Urothelium cell line (cell line): ENCODE results near the gene ELMO2.
"Not testable (repeated sequence)": the region's sequence is repeated elsewhere in the genome, so short reads cannot be mapped to it uniquely, and the experiment has no call there.

Source experiments
- DNase-seq: peaks from one replicate; pipeline ENCODE4 v3.0.0; 2011; ENCODE audit warnings: low spot score, mixed read lengths
- FAIRE-seq: peaks from 2 replicates; lab custom pipeline; 2011; peaks lifted over from hg19 to GRCh38; lab: Jason Lieb, UNC

The ELMO2 gene

GRCh38 chr20:46406986-46407670 is 713 bp upstream of the ELMO2 start:
- no peak for FAIRE-seq
- peak; percentile 49 for DNase-seq

- DNase-seq (no peak), FAIRE-seq (no peak)
These were observed 4.0 kb downstream of the ELMO2 start for GRCh38 chr20:46402331-46402811.

- FAIRE-seq (no peak), DNase-seq (no peak)
These were observed 4.9 kb downstream of the ELMO2 start for GRCh38 chr20:46401478-46401860.

- no peak for DNase-seq
- FAIRE-seq, result no peak
These were observed 5.5 kb downstream of the ELMO2 start for GRCh38 chr20:46400828-46401477.

- FAIRE-seq (no peak), DNase-seq (no peak)
These were observed 6.2 kb downstream of the ELMO2 start for GRCh38 chr20:46400253-46400652.

GRCh38 chr20:46399401-46399800 is 7.0 kb downstream of the ELMO2 start:
- DNase-seq, result no peak
- FAIRE-seq, result no peak

GRCh38 chr20:46398963-46399362 is 7.5 kb downstream of the ELMO2 start:
- DNase-seq (no peak), FAIRE-seq (no peak)

GRCh38 chr20:46396052-46396740 is 10.2 kb downstream of the ELMO2 start:
- DNase-seq, result no peak
- FAIRE-seq, result no peak

GRCh38 chr20:46394872-46395760 is 11.3 kb downstream of the ELMO2 start:
- no peak for FAIRE-seq
- DNase-seq, result no peak

GRCh38 chr20:46393967-46394366 is 12.4 kb downstream of the ELMO2 start:
- DNase-seq (no peak), FAIRE-seq (no peak)

- FAIRE-seq, result no peak
- no peak for DNase-seq
These were observed 17.5 kb downstream of the ELMO2 start for GRCh38 chr20:46388937-46389336.

GRCh38 chr20:46388201-46388836 is 18.1 kb downstream of the ELMO2 start:
- FAIRE-seq (peak; percentile 23), DNase-seq (no peak)

- peak; percentile 74 for FAIRE-seq
These were observed 19.4 kb downstream of the ELMO2 start for GRCh38 chr20:46387054-46387453.

GRCh38 chr20:46378412-46379009 is 27.9 kb downstream of the ELMO2 start:
- FAIRE-seq (no peak), DNase-seq (no peak)

More at GRCh38 chr20:46387054-46387453, 19.4 kb downstream of the ELMO2 start:
- not testable (repeated sequence) for DNase-seq

GRCh38 chr20:46377518-46377917 is 28.9 kb downstream of the ELMO2 start:
- FAIRE-seq, result no peak

GRCh38 chr20:46376196-46376785 is 30.1 kb downstream of the ELMO2 start:
- DNase-seq (no peak), FAIRE-seq (no peak)

More at GRCh38 chr20:46377518-46377917, 28.9 kb downstream of the ELMO2 start:
- no peak for DNase-seq

GRCh38 chr20:46375771-46376170 is 30.6 kb downstream of the ELMO2 start:
- FAIRE-seq (peak; percentile 5), DNase-seq (no peak)

- DNase-seq, result no peak
- FAIRE-seq, result no peak
These were observed 32.0 kb downstream of the ELMO2 start for GRCh38 chr20:46374383-46374782.

- no peak for FAIRE-seq
These were observed 34.8 kb downstream of the ELMO2 start for GRCh38 chr20:46371656-46372055.

GRCh38 chr20:46368902-46369268 is 37.5 kb downstream of the ELMO2 start:
- no peak for FAIRE-seq
- DNase-seq, result no peak

More at GRCh38 chr20:46371656-46372055, 34.8 kb downstream of the ELMO2 start:
- no peak for DNase-seq
